HepG2 (cell line): ENCODE measurements around the gene RSPH9. TPM values are rescaled to one million over a fixed set of nuclear protein-coding genes. Genes with fewer than 3 reads are reported as not detected.
"Not testable (repeated sequence)": the region's sequence is repeated elsewhere in the genome, so short reads cannot be mapped to it uniquely, and the experiment has no call there.

Experiments
- ATAC-seq: fragments of 200-7000 bp; cut with Tn5 transposase; 3 replicates; pipeline ENCODE4 v1.9.1; 2020; ENCODE audit warnings: mild to moderate bottlenecking, moderate library complexity
- BruUV-seq: library from RNA; stranded (reverse); fragments of 400-500 nt; replicated peaks from 2 replicates; lab custom pipeline; 2021; lab: Mats Ljungman, UMichigan
- CTCF ChIA-PET: fragments of 300-600 bp; formaldehyde crosslinking; extraction: SDS; loops from one replicate; lab custom pipeline; 2021; ENCODE audit warnings: low total read pairs, inconsistent platforms, low intra/inter-chr PET ratio; lab: Yijun Ruan, JAX
- POLR2A ChIA-PET: fragments of 350-600 bp; sonication (Branson Sonifier 250); formaldehyde crosslinking; loops from one replicate; lab custom pipeline; 2020; ENCODE audit warnings: antibody characterized with exemption, inconsistent platforms; lab: Yijun Ruan, JAX
- DNase-seq: peaks from one replicate; pipeline ENCODE4 v3.0.0-alpha.2; 2015; ENCODE audit warnings: low spot score
- FAIRE-seq: peaks from 3 replicates; lab custom pipeline; 2011; peaks lifted over from hg19 to GRCh38; lab: Jason Lieb, UNC
- H2AFZ ChIP-seq: one replicate; pipeline ENCODE4 v1.6.1; 2011; ENCODE audit warnings: low read length, inconsistent platforms
- H3K27ac ChIP-seq: fragments of 300-600 bp; 3 replicates; pipeline ENCODE4 v1.8.0; 2011; ENCODE audit warnings: mixed run types, mild to moderate bottlenecking, mixed read lengths, low read length, inconsistent platforms; ENCODE audit not compliant: insufficient read depth; ENCODE audit errors: extremely low read length
- H3K27me3 ChIP-seq, 2 experiments: fragments of 200-600 bp in 1 of 2; 2 replicates in 1 of 2; 3 replicates in 1 of 2; pipeline versions ENCODE4 v1.6.0 to v1.8.0; 2011; ENCODE audit warnings: low read length in 2 of 2, mild to moderate bottlenecking in 2 of 2, moderate library complexity in 2 of 2, inconsistent platforms in 1 of 2; ENCODE audit not compliant: insufficient read depth in 2 of 2, control insufficient read depth in 1 of 2
- H3K36me3 ChIP-seq, 2 experiments: fragments of 200-600 bp in 1 of 2; replicated peaks in 1 of 2; 2 replicates in 1 of 2; 3 replicates in 1 of 2; pipeline versions ENCODE4 v1.5.1 to v1.8.0; 2011; ENCODE audit warnings: low read length in 2 of 2, inconsistent platforms in 1 of 2; ENCODE audit not compliant: insufficient read depth in 2 of 2, control insufficient read depth in 1 of 2
- H3K4me1 ChIP-seq: 2 replicates; pipeline ENCODE4 v1.5.1; 2012; ENCODE audit warnings: low read length, inconsistent platforms; ENCODE audit not compliant: insufficient read depth
- H3K4me2 ChIP-seq: 2 replicates; pipeline ENCODE4 v1.6.0; 2011; ENCODE audit warnings: low read depth, low read length, inconsistent platforms
- H3K4me3 ChIP-seq, 3 experiments: fragments of 200-600 bp in 1 of 3; sonication (generic), shearing (Covaris generic) in 1 of 3; replicated peaks in 1 of 3; 2 replicates each; pipeline ENCODE4 v1.5.1; 2011 to 2016; ENCODE audit warnings: low read length in 3 of 3, inconsistent platforms in 2 of 3, low read depth in 2 of 3, mild to moderate bottlenecking in 2 of 3, control low read depth in 1 of 3, mixed read lengths in 1 of 3; ENCODE audit not compliant: insufficient read depth in 1 of 3
- H3K79me2 ChIP-seq: one replicate; pipeline ENCODE4 v1.6.1; 2011; ENCODE audit warnings: low read length, inconsistent platforms; ENCODE audit not compliant: insufficient read depth
- H3K9ac ChIP-seq: 2 replicates; pipeline ENCODE4 v1.6.0; 2011; ENCODE audit warnings: mild to moderate bottlenecking, low read depth, low read length, inconsistent platforms; ENCODE audit not compliant: insufficient read depth
- H3K9me3 ChIP-seq: 2 replicates; pipeline ENCODE4 v1.5.1; 2012; ENCODE audit warnings: mild to moderate bottlenecking, low read length
- H4K20me1 ChIP-seq: 2 replicates; pipeline ENCODE4 v1.6.0; 2011; ENCODE audit warnings: inconsistent platforms, mild to moderate bottlenecking, low read length, moderate library complexity; ENCODE audit not compliant: insufficient read depth
- BRCA1 ChIP-seq: sonication (generic); formaldehyde crosslinking; IDR thresholded peaks from 2 replicates; pipeline ENCODE4 v1.4.0; 2020; ENCODE audit warnings: missing genetic modification reagents
- CEBPB ChIP-seq: IDR thresholded peaks from 2 replicates; pipeline ENCODE4 v1.6.1; 2011; ENCODE audit warnings: low read depth, low read length, improper control_type of control experiment, borderline replicate concordance
- CEBPG ChIP-seq: IDR thresholded peaks from 2 replicates; pipeline ENCODE4 v1.6.1; 2016
- FOSL2 ChIP-seq: sonication (generic); formaldehyde crosslinking; IDR thresholded peaks from 2 replicates; pipeline ENCODE4 v1.4.0; 2020; ENCODE audit warnings: missing genetic modification reagents
- GATAD2A ChIP-seq: IDR thresholded peaks from 2 replicates; pipeline ENCODE4 v1.6.1; 2016
- GFI1 ChIP-seq: sonication (generic); formaldehyde crosslinking; IDR thresholded peaks from 2 replicates; pipeline ENCODE4 v1.5.0; 2020; ENCODE audit warnings: missing genetic modification reagents, mild to moderate bottlenecking, borderline replicate concordance
- HOXA5 ChIP-seq: sonication (generic); formaldehyde crosslinking; IDR thresholded peaks from 2 replicates; pipeline ENCODE4 v1.4.0; 2020; ENCODE audit warnings: missing genetic modification reagents
- SALL1 ChIP-seq: sonication (generic); formaldehyde crosslinking; IDR thresholded peaks from 2 replicates; pipeline ENCODE4 v1.8.0; 2022; ENCODE audit warnings: mild to moderate bottlenecking, missing genetic modification reagents
- SAP130 ChIP-seq: IDR thresholded peaks from 2 replicates; pipeline ENCODE4 v1.6.1; 2016; ENCODE audit warnings: low read depth
- SNAPC2 ChIP-seq: sonication (generic); formaldehyde crosslinking; IDR thresholded peaks from 2 replicates; pipeline ENCODE4 v1.8.1; 2022; ENCODE audit warnings: mild to moderate bottlenecking, missing genetic modification reagents
- SOX6 ChIP-seq, 2 experiments: fragments of 450-650 bp in 1 of 2; sonication (generic) in 1 of 2; formaldehyde crosslinking in 1 of 2; IDR thresholded peaks; 2 replicates each; pipeline versions ENCODE4 v1.4.0 to v1.6.1; 2017 to 2020; ENCODE audit warnings: antibody characterized with exemption in 1 of 2, mild to moderate bottlenecking in 1 of 2, missing genetic modification reagents in 1 of 2
- ZMYM3 ChIP-seq: sonication (generic); formaldehyde crosslinking; IDR thresholded peaks from 2 replicates; pipeline ENCODE4 v1.5.1; 2020; ENCODE audit warnings: mild to moderate bottlenecking, missing genetic modification reagents
- ZNF460 ChIP-seq: sonication (generic); formaldehyde crosslinking; IDR thresholded peaks from 2 replicates; pipeline ENCODE4 v1.5.1; 2020; ENCODE audit warnings: missing genetic modification reagents, mild to moderate bottlenecking, borderline replicate concordance
- ZNF605 ChIP-seq: sonication (generic); formaldehyde crosslinking; IDR thresholded peaks from 2 replicates; pipeline ENCODE4 v1.8.0; 2022; ENCODE audit warnings: mild to moderate bottlenecking, missing genetic modification reagents
- WGBS: methylation state at CpG from one replicate; pipeline ENCODE4 v1.1.6; 2017; ENCODE audit warnings: low lambda C conversion rate; 5-methylcytosine and 5-hydroxymethylcytosine counted together
- in situ Hi-C: cut with HindIII; loops from 2 replicates; pipeline ENCODE4 v1.10.0; 2017; ENCODE audit warnings: low pct_unique_long_range_greater_than_20kb; ENCODE audit not compliant: extremely low pct_ligation_motif_present
- intact Hi-C: fragments of 100-400 bp; cut with micrococcal nuclease; formaldehyde crosslinking; loops from one replicate; pipeline ENCODE4 v1.10.0; 2022; ENCODE audit not compliant: unreplicated experiment
- polyA plus RNA-seq, 8 experiments: library from polyadenylated mRNA; depleted of rRNA in 3 of 8; stranded (reverse) in 7 of 8; unstranded in 1 of 8; fragments of >200 nt; fragmentation: Illumina TruSeq in 4 of 8; extraction: Trizol in 4 of 8; gene quantifications; 2 replicates each; pipeline versions ENCODE4 v1.2.1 to v1.2.3, GENCODE V29; 2011 to 2016; ENCODE audit warnings: low read depth in 4 of 8, missing spikeins in 1 of 8, mixed read lengths in 1 of 8; ENCODE audit not compliant: insufficient read depth in 1 of 8
- total RNA-seq, 5 experiments: library from RNA; depleted of rRNA; stranded (reverse); fragments of >200 nt; fragmentation: Illumina TruSeq; extraction: Trizol; gene quantifications; 2 replicates each; pipeline ENCODE4 v1.2.3, GENCODE V29; 2016; ENCODE audit warnings: low read depth in 1 of 5
- TF ChIP-seq, protein P1 (sequence below): sonication (generic); formaldehyde crosslinking; IDR thresholded peaks from 2 replicates; pipeline ENCODE4 v1.5.0; 2020; ENCODE audit warnings: mild to moderate bottlenecking, missing genetic modification reagents

The RSPH9 gene
- total and polyA plus RNA-seq, 2 of the 13 experiments (the other 11 are each of a cell fraction or from before 2014, with no cell fraction given) = 0.04 TPM; not detected in 1

GRCh38 chr6:43700939-43701560, 56.2 kb downstream of the RSPH9 start:
- POLR2A ChIA-PET; H3K4me3 ChIP-seq; H3K36me3 ChIP-seq; H3K27ac ChIP-seq; in situ Hi-C loops; H4K20me1 ChIP-seq; ATAC-seq; FAIRE-seq; intact Hi-C loops; DNase-seq; H3K9ac ChIP-seq; H2AFZ ChIP-seq; CTCF ChIA-PET; H3K79me2 ChIP-seq; H3K9me3 ChIP-seq; BruUV-seq; TF ChIP-seq SOX6 (IDR thresholded peaks at IDR 0.05): not testable (repeated sequence)
- H3K4me2 ChIP-seq = peak overlapping the region; percentile 35; the same call in 1 of the 2 replicates
- 26% methylated on average over 10 of the region's 10 CpGs for WGBS
- peaks cover 0 to 13% of the 10 kb centered on the region in 2 experiments; a peak in 2 of 5 replicates for H3K27me3 ChIP-seq
- TF ChIP-seq SALL1 (CRISPR knock-in tag) (peak; percentile 41; the same call in 1 of the 2 replicates), HOXA5 (CRISPR knock-in tag) (0 out of 2 replicates have a peak, but pooled peaks have one; percentile 41), ZNF460 (peak; percentile 97), FOSL2 (CRISPR knock-in tag) (peak; percentile 15; the same call in 1 of the 2 replicates), ZMYM3 (CRISPR knock-in tag) (peak; percentile 53), ZNF605 (CRISPR knock-in tag) (0 out of 2 replicates have a peak, but pooled peaks have one; percentile 26), CEBPG (peak; percentile 50; the same call in 1 of the 2 replicates), CEBPB (peak; percentile 72; the same call in 1 of the 2 replicates), GFI1 (peak; percentile 40; the same call in 1 of the 2 replicates), GATAD2A (CRISPR knock-in tag) (peak; percentile 17; the same call in 1 of the 2 replicates), BRCA1 (CRISPR knock-in tag) (0 out of 2 replicates have a peak, but pooled peaks have one; percentile 23), SAP130 (CRISPR knock-in tag) (0 out of 2 replicates have a peak, but pooled peaks have one; percentile 12), SNAPC2 (CRISPR knock-in tag) (0 out of 2 replicates have a peak, but pooled peaks have one; percentile 43), SOX6 (CRISPR knock-in tag; IDR thresholded peaks at IDR 0.05) (0 out of 2 replicates have a peak, but pooled peaks have one; percentile 23)
- TF ChIP-seq, protein P1, sequence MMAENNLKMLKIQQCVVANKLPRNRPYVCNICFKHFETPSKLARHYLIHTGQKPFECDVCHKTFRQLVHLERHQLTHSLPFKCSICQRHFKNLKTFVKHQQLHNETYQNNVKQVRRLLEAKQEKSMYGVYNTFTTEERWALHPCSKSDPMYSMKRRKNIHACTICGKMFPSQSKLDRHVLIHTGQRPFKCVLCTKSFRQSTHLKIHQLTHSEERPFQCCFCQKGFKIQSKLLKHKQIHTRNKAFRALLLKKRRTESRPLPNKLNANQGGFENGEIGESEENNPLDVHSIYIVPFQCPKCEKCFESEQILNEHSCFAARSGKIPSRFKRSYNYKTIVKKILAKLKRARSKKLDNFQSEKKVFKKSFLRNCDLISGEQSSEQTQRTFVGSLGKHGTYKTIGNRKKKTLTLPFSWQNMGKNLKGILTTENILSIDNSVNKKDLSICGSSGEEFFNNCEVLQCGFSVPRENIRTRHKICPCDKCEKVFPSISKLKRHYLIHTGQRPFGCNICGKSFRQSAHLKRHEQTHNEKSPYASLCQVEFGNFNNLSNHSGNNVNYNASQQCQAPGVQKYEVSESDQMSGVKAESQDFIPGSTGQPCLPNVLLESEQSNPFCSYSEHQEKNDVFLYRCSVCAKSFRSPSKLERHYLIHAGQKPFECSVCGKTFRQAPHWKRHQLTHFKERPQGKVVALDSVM (CRISPR knock-in tag) = peak; percentile 80
- peaks cover 86% of the 10 kb centered on the region for H3K4me1 ChIP-seq
